CD4-positive, alpha-beta T cell treated with Interleukin-17A for 1 hour (primary cell): ENCODE measurements around the gene RAB3GAP2.
"Not testable (repeated sequence)": the region's sequence is repeated elsewhere in the genome, so short reads cannot be mapped to it uniquely, and the experiment has no call there.

Experiments
- DNase-seq: peaks from one replicate; pipeline ENCODE4 v3.0.0-alpha.2; 2020

The RAB3GAP2 gene, protein sequence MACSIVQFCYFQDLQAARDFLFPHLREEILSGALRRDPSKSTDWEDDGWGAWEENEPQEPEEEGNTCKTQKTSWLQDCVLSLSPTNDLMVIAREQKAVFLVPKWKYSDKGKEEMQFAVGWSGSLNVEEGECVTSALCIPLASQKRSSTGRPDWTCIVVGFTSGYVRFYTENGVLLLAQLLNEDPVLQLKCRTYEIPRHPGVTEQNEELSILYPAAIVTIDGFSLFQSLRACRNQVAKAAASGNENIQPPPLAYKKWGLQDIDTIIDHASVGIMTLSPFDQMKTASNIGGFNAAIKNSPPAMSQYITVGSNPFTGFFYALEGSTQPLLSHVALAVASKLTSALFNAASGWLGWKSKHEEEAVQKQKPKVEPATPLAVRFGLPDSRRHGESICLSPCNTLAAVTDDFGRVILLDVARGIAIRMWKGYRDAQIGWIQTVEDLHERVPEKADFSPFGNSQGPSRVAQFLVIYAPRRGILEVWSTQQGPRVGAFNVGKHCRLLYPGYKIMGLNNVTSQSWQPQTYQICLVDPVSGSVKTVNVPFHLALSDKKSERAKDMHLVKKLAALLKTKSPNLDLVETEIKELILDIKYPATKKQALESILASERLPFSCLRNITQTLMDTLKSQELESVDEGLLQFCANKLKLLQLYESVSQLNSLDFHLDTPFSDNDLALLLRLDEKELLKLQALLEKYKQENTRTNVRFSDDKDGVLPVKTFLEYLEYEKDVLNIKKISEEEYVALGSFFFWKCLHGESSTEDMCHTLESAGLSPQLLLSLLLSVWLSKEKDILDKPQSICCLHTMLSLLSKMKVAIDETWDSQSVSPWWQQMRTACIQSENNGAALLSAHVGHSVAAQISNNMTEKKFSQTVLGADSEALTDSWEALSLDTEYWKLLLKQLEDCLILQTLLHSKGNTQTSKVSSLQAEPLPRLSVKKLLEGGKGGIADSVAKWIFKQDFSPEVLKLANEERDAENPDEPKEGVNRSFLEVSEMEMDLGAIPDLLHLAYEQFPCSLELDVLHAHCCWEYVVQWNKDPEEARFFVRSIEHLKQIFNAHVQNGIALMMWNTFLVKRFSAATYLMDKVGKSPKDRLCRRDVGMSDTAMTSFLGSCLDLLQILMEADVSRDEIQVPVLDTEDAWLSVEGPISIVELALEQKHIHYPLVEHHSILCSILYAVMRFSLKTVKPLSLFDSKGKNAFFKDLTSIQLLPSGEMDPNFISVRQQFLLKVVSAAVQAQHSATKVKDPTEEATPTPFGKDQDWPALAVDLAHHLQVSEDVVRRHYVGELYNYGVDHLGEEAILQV (N-terminal part only)

DNA sequence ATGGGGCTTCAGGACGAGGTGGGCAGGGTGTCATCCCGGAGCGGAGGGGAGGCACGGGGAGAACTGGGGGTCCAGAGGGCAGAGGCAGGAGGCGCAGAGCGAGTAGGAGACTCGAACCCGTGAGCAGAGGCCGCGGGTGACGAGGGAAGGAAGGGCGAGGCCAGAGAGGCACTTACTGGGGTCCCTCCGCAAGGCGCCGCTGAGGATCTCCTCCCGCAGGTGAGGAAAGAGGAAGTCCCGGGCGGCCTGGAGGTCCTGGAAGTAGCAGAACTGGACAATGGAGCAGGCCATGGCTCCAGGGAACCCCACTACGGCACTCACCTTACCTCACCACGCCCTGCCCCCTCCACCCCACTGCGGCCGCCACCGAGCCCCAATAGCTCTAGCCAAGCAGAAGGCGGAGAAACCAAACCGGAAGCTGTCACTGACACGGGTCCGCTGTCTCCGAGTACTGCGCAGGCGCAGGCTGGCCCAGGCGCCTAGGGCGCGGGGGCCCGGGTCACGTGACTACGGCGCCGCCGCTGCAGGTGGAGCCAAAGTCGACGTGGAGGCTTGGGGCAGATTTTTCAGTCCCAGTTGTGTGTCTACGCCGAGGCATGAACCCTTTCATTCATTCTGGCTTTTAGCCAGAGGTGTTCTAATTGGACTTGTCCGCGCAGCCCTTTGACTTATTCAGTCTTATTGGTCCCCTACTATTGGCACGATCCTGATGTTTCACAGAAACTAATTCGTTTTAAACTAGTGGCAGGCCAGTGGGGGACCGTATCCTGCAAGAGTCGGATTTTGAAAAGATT is at the start of gene RAB3GAP2:
Gene RAB3GAP2 (minus strand): TSS at position 407 of the 794 bp plus-strand sequence. CDS start 116 bp downstream, at position 291.
- peak; percentile 98 for DNase-seq

DNA sequence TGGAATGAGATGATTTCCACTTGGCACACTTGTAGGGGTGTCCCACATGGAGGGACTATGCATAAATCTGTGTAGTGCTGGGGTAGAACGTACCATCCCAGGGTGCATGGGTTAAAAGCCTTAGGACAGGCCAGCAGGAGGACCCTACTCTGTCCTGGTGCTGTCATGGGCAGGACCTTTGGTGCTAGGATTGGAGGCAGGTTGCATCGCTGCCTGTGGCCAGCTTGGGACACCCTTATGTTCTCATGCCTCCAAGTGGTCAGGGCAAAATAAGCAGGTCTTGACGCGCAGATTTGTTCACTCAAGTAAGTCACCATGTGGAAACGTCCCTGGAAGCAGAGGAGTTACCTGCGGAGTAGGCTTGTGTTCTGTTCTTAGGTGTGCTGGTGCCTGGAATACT is 49.5 kb upstream of the RAB3GAP2 start:
- DNase-seq: no peak

DNA sequence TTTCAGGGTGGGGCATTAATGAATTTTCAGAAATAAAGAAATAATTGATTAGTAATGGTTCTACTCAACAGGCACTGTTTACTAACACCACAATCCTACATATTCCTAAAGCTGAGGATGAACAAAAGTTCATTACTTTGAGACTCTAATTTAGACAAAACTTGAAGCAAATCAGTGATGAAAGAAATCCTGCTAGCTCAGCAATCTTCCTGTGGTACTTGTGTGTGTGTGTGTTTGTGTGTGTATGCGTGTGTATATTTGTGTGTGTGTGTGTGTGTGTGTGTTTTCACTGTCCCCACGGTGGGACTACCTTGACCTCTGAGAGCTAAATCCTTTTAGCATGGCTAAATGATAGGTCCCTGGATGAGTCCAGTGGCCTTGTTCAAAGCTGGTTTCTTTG is 48.5 kb upstream of the RAB3GAP2 start:
- DNase-seq: no peak

DNA sequence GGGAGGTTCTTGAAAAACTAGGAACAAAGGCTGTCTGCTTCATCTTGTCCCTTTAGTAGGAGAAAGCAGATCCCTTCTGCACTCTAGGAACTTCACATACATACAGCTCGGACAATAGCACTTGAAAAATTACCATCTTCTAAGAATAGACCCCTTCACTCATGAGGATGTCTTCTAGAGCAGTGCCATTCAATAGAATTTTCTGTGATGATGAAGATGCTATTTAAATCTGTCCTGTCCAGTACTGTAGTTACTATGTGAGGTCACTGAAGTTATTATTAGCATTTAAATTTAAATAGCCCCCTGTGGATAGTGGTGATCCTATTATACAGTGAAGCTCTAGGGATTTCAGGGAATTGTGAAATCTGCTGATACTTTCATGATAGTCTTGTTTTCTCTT is 46.4 kb upstream of the RAB3GAP2 start:
- no peak for DNase-seq

DNA sequence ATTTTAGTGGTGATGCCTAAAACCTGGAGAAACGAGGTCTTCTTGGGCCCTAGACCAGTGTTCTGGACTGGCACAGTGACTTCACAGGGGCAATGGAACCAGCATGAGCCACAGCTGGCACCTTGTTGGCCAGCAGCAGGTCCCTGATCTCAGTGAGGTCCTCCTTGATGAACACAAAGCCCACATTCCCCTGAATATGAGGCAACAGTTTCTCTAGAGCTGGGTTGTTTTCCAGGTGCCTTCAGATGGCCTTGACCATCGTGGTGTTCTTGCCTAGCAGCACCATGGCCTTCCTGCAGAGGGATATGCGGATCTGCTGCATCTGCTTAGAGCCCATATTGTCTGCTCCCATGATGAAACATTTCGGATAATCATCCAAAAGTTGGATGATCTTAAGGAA is 44.9 kb upstream of the RAB3GAP2 start:
- no peak for DNase-seq

DNA sequence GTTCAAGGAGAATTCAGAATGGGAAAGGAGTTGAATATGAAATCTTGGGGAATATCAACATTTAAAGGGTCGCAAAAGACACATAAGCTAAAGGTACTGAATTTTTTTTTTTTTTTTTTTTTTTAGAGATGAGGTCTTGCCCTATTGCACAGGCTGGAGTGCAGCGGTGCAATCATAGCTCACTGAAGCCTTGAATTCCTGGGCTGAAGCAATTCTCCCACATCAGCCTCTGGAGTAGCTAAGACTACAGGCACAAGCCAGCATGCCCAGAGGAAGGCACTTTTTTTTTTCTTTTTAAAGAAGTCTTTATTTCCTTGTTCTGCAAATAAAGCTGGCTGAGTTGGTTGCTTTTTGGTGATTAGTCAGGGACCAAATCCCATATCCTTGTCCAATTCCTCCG is 44.1 kb upstream of the RAB3GAP2 start:
- no peak for DNase-seq

DNA sequence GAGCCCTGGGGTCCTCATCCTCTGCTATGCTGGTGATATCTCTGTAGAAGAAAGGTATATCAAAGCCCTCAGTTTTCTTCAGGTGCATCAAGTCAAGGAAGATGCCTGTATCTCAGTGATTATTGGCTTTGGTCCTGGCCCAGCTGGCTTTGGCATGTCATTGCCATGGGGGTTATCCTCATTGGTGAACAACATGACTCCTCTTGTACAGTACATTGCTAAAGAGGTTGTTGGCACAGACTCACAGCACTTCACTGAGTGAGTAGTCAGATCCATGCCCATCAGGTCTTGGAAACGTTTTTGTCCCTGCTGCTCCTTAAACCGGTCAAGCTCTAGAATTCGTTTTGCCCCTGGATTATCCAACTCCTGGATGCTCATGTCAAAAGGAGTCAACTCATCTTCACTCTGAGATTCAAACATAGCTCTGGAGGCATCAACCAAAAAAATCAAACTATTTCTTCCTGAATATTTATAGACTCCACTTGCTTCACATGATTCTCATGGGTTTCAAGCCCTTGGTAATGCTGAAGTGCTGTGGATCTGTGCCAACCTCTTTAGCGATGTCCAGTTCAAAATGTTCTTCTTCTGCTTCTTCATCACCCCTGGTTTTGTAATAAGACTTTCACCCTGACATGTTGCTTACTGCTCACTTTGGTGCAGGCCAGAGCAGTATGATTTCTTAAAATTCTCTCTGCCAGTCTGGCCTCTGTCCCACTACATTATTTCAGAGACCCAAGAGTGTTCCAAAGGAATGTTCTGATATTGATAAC is 43.0 kb upstream of the RAB3GAP2 start:
- no peak for DNase-seq

DNA sequence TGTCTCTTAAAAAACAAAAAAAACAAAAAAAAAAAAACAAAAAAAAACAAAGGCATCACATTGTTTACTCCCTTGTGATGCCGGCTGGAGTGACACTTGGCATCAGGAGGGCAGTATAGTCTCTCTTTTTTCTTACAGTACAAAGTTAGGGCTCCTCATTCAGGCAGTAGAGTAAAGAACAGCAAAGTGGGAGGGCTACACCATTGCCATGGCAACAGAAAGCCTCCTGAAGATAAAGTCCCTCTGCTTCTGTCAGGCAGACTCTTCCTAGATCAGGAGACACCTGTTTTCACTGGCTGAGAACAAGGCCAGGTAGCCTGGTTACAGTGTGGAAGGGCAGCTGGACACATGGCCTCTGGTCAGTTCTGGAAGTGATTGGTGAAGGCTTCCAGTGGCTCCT is 41.3 kb upstream of the RAB3GAP2 start:
- no peak for DNase-seq

DNA sequence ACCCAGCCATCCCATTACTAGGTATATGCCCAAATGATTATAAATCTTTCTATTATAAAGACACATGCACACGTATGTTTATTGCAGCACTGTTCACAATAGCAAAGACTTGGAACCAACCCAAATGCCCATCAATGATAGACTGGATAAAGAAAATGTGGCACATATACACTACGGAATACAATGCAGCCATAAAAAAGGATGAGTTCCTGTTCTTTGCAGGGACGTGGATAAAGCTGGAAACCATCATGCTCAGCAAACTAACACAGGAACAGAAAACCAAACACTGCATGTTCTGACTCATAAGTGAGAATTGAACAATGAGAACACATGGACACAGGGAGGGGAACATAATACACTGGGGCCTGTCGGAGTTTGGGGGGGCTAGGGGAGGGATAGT is 37.9 kb upstream of the RAB3GAP2 start:
- DNase-seq: not testable (repeated sequence)

DNA sequence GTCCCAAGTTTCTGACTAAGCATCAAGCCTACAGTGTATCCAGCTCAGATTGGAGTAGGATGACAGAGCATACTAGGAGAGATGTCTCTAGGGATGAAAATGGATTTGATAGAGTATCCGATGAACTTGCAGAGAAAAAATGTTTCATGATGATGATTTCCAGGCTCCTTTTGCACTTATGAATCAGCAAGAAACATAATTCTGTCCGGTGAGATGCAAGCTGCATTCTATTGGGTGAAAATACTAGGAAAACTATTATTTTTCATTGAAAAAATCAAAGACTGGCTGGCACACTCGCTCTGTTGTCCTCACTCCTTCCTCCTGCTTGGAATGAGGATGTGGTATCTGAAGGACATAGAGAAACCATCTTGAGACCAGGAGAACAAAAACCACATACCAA is 35.4 kb upstream of the RAB3GAP2 start:
- no peak for DNase-seq

DNA sequence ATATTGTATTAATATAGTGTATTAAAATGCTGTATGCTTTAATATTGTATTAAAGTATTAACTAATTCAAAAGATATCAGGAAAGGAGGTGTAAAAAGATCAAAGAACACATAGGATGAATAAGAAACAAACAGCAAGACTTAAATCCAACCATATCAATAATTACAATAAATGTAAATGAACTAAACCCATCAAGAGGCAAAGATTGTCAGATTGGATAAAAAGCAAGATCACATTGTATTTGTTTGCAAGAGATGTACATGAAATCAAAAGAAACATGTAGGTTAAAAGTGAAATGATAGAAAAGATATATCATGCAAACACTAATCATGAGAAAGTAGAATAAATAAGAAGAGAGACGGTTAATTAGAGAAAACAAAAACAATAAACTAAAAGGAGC is 34.1 kb upstream of the RAB3GAP2 start:
- no peak for DNase-seq

DNA sequence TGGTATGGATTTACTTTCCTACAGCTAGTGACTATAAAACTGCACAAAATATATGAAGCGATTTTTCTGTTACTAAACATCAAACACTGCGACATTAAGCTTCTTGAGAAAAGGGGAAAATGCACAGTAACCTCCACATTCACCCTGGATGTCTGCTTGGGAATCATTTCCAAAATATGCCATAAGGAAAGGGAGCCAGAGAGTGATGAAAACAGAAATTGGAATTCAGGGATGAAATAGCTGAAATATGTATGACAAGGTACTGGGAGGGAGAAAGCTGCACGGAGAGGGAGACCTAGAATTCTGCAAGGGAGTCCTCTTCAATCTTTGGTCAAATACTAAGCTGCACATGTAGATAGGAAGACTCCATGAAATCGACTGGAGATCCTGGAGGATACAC is 31.6 kb upstream of the RAB3GAP2 start:
- DNase-seq: no peak

DNA sequence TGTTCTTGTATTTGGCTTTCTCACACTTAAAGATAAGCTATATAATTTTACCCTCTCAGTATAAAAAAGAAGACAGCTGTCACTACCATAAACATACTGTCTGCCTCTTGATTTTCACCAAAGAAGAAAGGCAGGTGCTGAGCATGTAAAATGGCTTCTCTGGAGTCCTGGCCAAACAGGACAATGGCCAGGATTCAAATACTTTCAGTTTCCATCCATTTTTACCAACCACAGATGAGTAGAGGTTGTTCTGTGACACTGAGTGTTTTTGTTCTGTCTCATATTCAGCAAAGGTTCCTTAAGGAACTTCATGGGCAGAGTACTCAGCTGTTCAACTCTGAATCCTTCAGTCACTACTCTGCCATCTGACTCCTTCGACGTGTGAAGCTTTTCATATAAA is 29.4 kb upstream of the RAB3GAP2 start:
- DNase-seq: no peak

DNA sequence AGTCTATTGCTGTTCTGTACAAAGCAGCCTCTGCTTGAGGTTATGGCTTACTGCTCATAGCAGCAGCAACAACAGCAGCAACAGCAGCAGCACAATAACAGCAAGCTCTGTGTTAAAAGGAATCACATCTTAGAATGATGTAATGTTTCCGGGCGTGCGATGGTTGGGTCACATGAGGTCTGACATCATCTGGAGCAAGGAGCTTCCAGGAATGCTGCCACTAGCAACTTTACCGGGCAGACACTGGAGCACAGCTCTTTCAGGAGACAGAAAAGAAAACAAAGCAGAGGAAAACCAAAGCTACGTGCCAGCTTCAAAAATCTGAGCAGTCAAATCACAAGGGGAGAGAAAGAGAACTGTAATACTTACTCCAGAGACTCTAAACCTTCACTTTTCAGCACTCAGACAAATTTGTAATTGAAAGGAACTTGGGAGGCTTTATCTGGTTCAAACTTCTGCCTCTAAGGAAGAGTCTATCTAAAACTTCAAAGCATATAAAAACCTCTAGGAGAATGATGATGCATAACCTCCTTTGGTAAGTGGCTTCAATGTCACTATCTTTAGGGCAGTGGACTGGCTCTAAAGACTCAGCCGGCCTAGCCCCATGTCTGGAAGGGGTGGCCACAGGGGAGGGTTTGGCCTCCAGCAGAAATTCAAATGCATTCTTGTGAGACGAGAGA is 28.3 kb upstream of the RAB3GAP2 start:
- no peak for DNase-seq

DNA sequence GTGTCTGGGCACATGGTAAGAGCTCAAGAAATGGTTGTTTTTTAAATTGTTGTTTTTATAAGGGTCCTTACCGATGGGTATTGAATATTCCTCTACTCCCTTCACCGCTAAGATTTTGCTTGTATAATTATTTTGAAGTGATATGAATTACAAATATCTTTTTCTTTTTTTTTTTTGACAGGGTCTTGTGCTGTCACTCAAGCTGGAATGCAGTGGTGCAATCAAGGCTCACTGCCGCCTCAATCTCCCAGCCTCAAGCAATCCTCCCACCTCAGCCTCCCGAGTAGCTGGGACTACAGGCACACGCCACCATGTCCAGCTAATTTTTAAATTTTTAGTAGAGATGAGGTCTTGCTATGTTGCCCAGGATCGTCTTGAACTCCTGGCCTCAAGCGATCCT is 27.1 kb upstream of the RAB3GAP2 start:
- no peak for DNase-seq

DNA sequence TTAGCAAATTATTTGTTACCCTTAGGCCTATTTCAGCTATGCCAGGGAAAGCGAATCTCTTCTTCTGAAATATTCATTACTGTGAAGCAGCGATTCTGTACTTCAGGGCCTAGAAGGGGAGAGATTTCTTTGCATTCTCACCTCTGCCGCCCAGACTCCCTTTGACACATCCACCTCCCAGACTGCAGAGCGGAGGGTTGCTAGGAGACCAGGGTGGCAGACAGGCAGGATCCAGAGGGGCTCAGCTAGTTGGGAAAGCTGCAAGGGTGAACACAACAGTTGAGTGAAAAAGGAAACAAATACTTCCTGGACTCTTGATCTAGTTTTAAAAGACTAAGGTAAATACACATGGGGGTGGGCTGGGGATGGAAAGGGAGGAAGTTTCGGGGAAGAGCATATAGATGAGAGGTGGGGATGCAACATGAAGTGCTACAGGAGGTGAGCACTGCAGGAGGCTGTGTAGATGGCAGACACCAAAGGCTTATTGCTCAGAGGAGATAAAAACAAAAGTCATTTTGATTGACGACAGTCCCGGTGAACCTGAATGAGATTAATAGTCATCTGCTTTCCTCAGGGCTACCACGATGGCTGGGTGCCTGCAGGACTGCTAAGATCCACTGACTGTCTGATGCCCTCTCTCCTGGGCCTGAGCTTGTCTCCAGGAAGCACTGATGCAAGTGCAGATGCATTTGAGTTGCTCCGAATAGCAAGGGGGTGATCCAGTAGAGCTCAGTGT is 26.4 kb upstream of the RAB3GAP2 start:
- DNase-seq: no peak

DNA sequence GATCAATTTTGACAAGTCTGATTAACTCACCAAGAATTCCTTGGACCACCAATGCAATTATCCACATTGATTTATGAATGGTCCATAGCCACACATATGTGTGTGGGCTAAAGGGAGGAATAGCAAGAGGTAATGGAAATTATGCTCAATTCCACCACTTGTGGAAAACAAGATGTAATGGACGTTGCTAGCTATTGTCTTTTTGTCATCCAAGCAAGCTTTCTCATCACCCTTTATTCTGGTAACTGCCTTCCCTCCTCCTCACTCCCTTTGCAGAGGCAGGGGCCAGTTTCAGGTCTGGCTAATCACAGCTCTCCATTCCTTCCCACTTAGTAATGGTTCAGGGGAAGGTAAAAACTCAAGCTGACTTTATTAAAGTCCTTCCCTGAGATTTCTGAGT is 24.7 kb upstream of the RAB3GAP2 start:
- no peak for DNase-seq

DNA sequence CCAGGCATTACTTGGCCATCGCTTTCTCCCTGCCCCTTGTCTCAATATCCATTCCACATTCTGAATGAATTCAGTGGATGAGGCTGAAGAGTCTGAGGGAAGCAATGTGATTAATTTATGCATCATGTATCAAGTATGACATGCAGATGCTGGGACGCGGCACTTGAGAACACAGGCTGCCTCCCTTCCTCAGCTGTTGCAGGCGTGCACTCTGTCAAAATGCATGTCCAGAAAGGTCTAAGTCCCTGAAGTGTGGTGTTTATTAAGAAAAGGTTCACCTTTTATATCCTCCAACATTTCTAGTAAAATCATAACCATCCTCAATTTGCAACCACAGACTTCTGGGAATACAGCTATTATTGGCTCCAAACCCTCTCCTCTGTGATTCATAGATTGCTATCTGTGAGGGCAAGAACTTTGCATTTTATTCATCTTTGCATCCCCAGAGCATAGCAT is 22.6 kb upstream of the RAB3GAP2 start:
- DNase-seq: no peak

DNA sequence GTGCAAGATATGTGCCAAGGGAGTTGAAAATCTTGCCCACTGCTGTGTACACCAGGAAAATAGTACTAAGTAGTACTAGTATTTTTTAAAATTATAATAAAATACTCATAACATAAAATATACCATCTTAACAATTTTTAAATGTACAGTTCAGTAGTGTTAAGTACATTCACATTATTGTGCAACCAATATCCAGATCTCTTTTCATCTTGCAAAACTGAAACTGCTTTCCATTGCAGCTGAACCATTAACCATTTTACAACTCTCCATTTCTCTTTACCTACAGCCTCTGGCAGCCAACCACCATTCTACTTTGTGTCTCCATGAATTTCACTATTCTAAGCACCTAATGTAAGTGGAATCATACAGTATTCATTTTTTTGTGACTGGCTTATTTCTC is 19.3 kb upstream of the RAB3GAP2 start:
- DNase-seq: no peak

DNA sequence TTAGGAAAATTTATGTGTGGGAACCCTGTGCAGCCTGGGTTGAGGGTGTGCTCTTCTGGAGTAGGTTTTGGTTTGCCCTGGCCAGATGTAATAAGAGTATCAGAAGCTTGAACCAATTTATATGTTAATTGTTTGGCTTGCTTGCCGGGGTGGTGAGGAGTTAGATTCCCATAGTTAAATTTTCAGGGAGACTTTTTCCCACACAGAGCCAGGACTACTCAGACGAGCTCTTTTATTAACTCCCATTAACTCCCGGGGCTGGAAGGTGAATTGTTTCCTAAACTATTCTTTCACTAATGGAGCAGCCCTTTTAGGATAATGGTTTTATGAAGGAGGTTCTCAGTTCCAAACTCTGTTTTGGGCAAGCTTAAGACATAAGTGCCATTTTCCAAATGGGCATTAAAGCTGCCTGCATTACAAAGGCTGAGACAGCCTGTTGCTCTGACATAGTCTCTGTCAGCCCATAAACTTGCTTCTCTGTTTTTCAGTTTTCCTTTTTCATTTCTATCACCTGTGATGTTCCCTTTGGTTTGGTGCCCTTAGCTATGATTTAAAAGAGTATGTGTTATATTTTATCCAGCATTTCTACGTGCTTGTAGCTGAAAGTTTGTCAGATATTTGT is 18.0 kb upstream of the RAB3GAP2 start:
- no peak for DNase-seq
